ENCODE measurements around the gene RGS3. TPM values are rescaled to one million over a fixed set of nuclear protein-coding genes. Genes with fewer than 3 reads are reported as not detected.

Gene RGS3
- total and polyA plus RNA-seq, 2 donors (not counting 3 experiments of a cell fraction or from before 2014, with no cell fraction given) = 356 to 416 TPM

DNA sequence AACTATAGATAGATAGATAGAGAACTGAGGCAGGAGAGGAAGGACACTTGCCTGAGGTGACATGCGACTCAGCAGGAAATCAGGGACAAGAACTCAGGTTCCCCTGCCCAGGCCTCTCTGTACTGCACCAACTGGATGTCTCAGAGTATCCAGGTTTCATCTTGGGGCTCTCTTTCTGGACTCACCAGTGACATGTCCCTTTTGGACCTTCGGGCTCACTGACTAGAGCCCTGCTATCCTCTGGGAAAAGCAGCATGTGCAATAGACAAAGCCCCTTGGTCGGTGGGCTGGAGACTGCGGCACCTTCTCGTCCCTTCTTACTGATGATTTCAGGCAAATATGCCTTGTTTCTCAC lies 104.5 kb downstream of the RGS3 start:
- POLR2A ChIA-PET = no interaction called here
- Histone ChIP-seq H3K27me3 (ENCODE audit: control insufficient read depth in 2 of 2, insufficient read depth in 2 of 2, low read length in 2 of 2) (no peaks in the 10 kb centered on the region), H3K27ac (ENCODE audit: insufficient read depth, low read depth, low read length) (no peak overlapping the region), H3K9me1 (replicated peaks; ENCODE audit: control insufficient read depth, extremely low read depth, insufficient read depth, low read length) (no peaks in the 10 kb centered on the region), H3K4me2 (ENCODE audit: insufficient read depth, low read length) (no peak overlapping the region), H3K4me3 (replicated peaks in 1 of 3; ENCODE audit: insufficient read depth in 1 of 3, low read depth in 1 of 3, low read length in 3 of 3) (no peak overlapping the region), H3K4me1 (ENCODE audit: control insufficient read depth, extremely low read depth, insufficient read depth, low read length) (no peaks in the 10 kb centered on the region), H4K20me1 (replicated peaks; ENCODE audit: control insufficient read depth, extremely low read depth, insufficient read depth, low read length) (no peaks in the 10 kb centered on the region), H2AFZ (ENCODE audit: low read depth, low read length) (no peak overlapping the region), H3K9me3 (replicated peaks; ENCODE audit: control insufficient read depth, insufficient read depth, low read length) (no peaks in the 10 kb centered on the region), H3K79me2 (ENCODE audit: control insufficient read depth, insufficient read depth, low read length) (peaks cover 3% of the 10 kb centered on the region), H3K9ac (replicated peaks; ENCODE audit: extremely low read depth, insufficient read depth, low read length) (no peak overlapping the region), H3K36me3 (ENCODE audit: control insufficient read depth in 2 of 2, extremely low read depth in 1 of 2, insufficient read depth in 2 of 2, low read length in 2 of 2) (peaks cover 1 to 37% of the 10 kb centered on the region in 2 experiments)
- no peak for DNase-seq (ENCODE audit: low read depth, low spot score)
- BruUV-seq (replicated peaks) = no TSS peak
- FAIRE-seq = no peak
- CTCF ChIA-PET = no interaction called here
- TF ChIP-seq, protein P1, sequence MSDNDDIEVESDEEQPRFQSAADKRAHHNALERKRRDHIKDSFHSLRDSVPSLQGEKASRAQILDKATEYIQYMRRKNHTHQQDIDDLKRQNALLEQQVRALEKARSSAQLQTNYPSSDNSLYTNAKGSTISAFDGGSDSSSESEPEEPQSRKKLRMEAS (IDR thresholded peaks at IDR 0.05; ENCODE audit: insufficient read depth, insufficient read length) = no peak
- TF ChIP-seq GATA2 (IDR thresholded peaks at IDR 0.05; ENCODE audit: insufficient read depth, insufficient read length, low read depth, low read length) (no peak), POLR2AphosphoS5 (IDR thresholded peaks at IDR 0.05; ENCODE audit: insufficient read depth, low read depth, low read length) (no peak), FOS (IDR thresholded peaks at IDR 0.05; ENCODE audit: borderline replicate concordance, insufficient read depth, low read length) (no peak), EZH2 (IDR thresholded peaks at IDR 0.05; ENCODE audit: borderline replicate concordance, low read depth, low read length, severe bottlenecking) (no peak), MYC (IDR thresholded peaks at IDR 0.05; ENCODE audit: low read depth, low read length) (no peak), JUN (IDR thresholded peaks at IDR 0.05; ENCODE audit: borderline replicate concordance, insufficient read depth, insufficient read length, low read depth) (no peak), POLR2A (IDR thresholded peaks at IDR 0.05; ENCODE audit: low read depth, low read length) (no peak)
- TF ChIP-seq, protein P2, sequence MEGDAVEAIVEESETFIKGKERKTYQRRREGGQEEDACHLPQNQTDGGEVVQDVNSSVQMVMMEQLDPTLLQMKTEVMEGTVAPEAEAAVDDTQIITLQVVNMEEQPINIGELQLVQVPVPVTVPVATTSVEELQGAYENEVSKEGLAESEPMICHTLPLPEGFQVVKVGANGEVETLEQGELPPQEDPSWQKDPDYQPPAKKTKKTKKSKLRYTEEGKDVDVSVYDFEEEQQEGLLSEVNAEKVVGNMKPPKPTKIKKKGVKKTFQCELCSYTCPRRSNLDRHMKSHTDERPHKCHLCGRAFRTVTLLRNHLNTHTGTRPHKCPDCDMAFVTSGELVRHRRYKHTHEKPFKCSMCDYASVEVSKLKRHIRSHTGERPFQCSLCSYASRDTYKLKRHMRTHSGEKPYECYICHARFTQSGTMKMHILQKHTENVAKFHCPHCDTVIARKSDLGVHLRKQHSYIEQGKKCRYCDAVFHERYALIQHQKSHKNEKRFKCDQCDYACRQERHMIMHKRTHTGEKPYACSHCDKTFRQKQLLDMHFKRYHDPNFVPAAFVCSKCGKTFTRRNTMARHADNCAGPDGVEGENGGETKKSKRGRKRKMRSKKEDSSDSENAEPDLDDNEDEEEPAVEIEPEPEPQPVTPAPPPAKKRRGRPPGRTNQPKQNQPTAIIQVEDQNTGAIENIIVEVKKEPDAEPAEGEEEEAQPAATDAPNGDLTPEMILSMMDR (IDR thresholded peaks at IDR 0.05; ENCODE audit: extremely low read depth in 1 of 2, insufficient read depth in 1 of 2, low read depth in 1 of 2, low read length in 2 of 2) = no peak
- intact Hi-C loops (cut with micrococcal nuclease) = no loop called here
- dilution Hi-C loops (cut with MboI; ENCODE audit: extremely low pct_ligation_motif_present, low sequenced_read_pairs) = no loop called here
